ENCODE results near the gene BLTP1. TPM values are rescaled to one million over a fixed set of nuclear protein-coding genes. Genes with fewer than 3 reads are reported as not detected.

BLTP1 gene
- total and polyA plus RNA-seq, 2 of the 13 experiments (the other 11 are each of a cell fraction or from before 2014, with no cell fraction given): 27.7 to 33.1 TPM

- TF ChIP-seq ZNF7 (CRISPR knock-in tag; IDR thresholded peaks at IDR 0.05): no peak
- TF ChIP-seq ZNF468 (CRISPR knock-in tag; IDR thresholded peaks at IDR 0.05): no peak
- TF ChIP-seq ZNF224 (CRISPR knock-in tag; IDR thresholded peaks at IDR 0.05): peak; percentile 93
- no peak for TF ChIP-seq SIX4 (CRISPR knock-in tag; IDR thresholded peaks at IDR 0.05)
- TF ChIP-seq IRF1 (CRISPR knock-in tag; IDR thresholded peaks at IDR 0.05; ENCODE audit: low read depth): no peak
- no peak; the same call in 1 of the 2 replicates for TF ChIP-seq ZNF556 (CRISPR knock-in tag; IDR thresholded peaks at IDR 0.05; ENCODE audit: borderline replicate concordance)
- TF ChIP-seq ZMYM4 (CRISPR knock-in tag; IDR thresholded peaks at IDR 0.05): peak; percentile 95
- TF ChIP-seq ZNF562 (CRISPR knock-in tag; IDR thresholded peaks at IDR 0.05; ENCODE audit: borderline replicate concordance): no peak
- 0 out of 2 replicates have a peak, but pooled peaks have one; percentile 14 for TF ChIP-seq HNF4G (IDR thresholded peaks at IDR 0.05; ENCODE audit: borderline replicate concordance, low read depth, low read length)
- 0 out of 2 replicates have a peak, but pooled peaks have one; percentile 31 for TF ChIP-seq HNF4G (CRISPR knock-in tag; IDR thresholded peaks at IDR 0.05; ENCODE audit: borderline replicate concordance, low read depth)
- no peak for TF ChIP-seq ZBTB44 (CRISPR knock-in tag; IDR thresholded peaks at IDR 0.05)
- TF ChIP-seq SMYD3 (CRISPR knock-in tag; IDR thresholded peaks at IDR 0.05): 0 out of 2 replicates have a peak, but pooled peaks have one; percentile 70
- TF ChIP-seq GPN1 (CRISPR knock-in tag; IDR thresholded peaks at IDR 0.05; ENCODE audit: borderline replicate concordance): no peak
- no peak for TF ChIP-seq ZNF615 (CRISPR knock-in tag; IDR thresholded peaks at IDR 0.05; ENCODE audit: borderline replicate concordance)
- no peak for TF ChIP-seq ZNF576 (CRISPR knock-in tag; IDR thresholded peaks at IDR 0.05)
- no peak for TF ChIP-seq ZBTB8A (CRISPR knock-in tag; IDR thresholded peaks at IDR 0.05; ENCODE audit: borderline replicate concordance, low read depth)
- no peak for TF ChIP-seq MEF2D (CRISPR knock-in tag; IDR thresholded peaks at IDR 0.05)
- peak; percentile 87 for TF ChIP-seq UBTF (CRISPR knock-in tag; IDR thresholded peaks at IDR 0.05)
- TF ChIP-seq SSRP1 (CRISPR knock-in tag; IDR thresholded peaks at IDR 0.05): no peak
- TF ChIP-seq MTA3 (CRISPR knock-in tag; IDR thresholded peaks at IDR 0.05): no peak
- no peak for TF ChIP-seq JUN (CRISPR knock-in tag; IDR thresholded peaks at IDR 0.05)
Observed at GRCh38 chr4:122151982-122152710, at the start of gene BLTP1 (continued).

Data from HepG2 (cell line).